ENCODE results near the gene TBC1D14. TPM values are rescaled to one million over a fixed set of nuclear protein-coding genes. Genes with fewer than 3 reads are reported as not detected.

The TBC1D14 gene
- total RNA-seq, 4 donors from 2014 or later = 36.0 to 56.2 (median 41.4) TPM

DNA sequence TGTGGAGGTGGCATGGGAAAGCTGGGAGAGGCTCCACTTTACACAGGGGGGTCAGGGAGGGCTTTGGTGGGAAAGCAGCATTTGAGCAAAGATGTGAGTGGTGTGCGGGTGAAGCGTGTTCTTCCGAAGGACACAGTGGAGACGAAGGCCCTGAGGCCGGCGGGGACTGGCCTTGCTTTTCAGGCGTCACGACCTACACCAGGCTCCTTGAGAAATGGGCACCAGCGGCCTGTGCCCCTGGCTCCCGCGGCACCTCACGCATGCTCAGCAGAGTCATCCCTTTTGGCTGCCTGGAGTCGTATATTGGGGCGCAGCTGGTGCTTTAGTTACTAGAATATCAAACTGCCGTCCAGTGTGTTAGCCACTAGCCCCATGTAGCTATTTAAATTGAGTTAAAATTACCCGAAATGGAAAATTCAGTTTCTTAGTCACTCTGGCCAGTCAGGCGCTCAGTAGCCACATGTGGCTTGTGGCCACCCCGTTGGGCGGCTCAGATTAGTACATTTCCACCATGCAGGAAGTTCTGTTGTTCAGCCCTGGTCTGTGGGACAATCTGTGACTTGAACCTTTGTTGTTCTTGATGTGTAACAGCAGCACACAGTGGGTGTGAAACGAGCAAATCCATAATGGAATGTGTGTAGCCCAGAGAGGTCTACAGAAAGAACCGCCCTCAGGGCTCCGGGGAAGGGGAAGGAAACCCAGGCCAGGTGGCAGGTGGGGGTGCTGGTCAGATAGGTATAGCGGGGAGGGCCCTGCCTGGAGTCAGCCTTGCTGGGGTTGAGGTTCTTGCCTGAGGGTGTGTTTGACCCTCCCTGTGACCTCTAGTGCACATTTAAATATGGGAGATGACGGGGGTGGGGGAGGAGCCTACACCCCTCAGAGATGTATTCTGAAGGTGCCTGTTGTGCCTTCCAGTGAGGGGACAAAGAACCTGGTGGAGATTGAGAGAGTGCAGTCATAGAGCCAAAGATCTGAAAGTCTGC is 30.4 kb downstream of the TBC1D14 start:
- no peak for DNase-seq
- in situ Hi-C loops (cut with MboI; ENCODE audit: low sequenced_read_pairs in 4 of 4) (no loop called here), intact Hi-C loops (cut with DNase I; ENCODE audit: low total_unique reads) (no loop called here)
- Histone ChIP-seq H3K4me3 (no peak overlapping the region), H3K27me3 (no peaks in the 10 kb centered on the region), H3K36me3 (no peaks in the 10 kb centered on the region), H3K4me1 (peaks cover 0 to 14% of the 10 kb centered on the region in 2 donors), H3K9me3 (no peaks in the 10 kb centered on the region), H3K27ac (no peak overlapping the region)
- no peak for ATAC-seq
- no peak for TF ChIP-seq CTCF (IDR thresholded peaks at IDR 0.05 in 4 of 5, conservative IDR thresholded peaks at IDR 0.05 in 1 of 5)
- no peak for TF ChIP-seq POLR2A (IDR thresholded peaks at IDR 0.05)

DNA sequence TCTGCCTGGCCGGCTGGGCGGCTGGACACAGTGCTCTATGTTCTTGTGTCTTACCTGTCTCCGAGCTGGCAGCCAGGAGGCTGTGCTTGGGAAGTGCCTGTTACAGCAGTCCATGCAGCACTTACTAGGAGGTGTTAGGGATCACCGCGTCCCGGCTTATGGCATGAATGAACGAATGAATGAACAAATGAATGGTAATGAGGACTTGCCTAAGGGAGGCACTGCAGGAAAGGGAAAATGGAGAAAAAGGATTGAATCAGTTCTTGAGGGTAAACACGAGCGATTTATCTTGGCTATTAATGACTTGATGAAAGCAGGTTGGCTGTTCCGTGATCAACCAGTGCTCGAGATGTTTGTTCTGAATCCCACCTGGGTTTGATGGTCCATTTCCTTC is 31.1 kb downstream of the TBC1D14 start:
- no peak for DNase-seq
- intact Hi-C loops (cut with DNase I; ENCODE audit: low total_unique reads) = no loop called here
- no peak for TF ChIP-seq CTCF (IDR thresholded peaks at IDR 0.05 in 4 of 5, conservative IDR thresholded peaks at IDR 0.05 in 1 of 5)
- TF ChIP-seq POLR2A (IDR thresholded peaks at IDR 0.05) = no peak
- H3K27ac ChIP-seq = no peak overlapping the region
- H3K4me3 ChIP-seq = no peak overlapping the region
- H3K36me3 ChIP-seq = no peaks in the 10 kb centered on the region
- in situ Hi-C loops (cut with MboI; ENCODE audit: low sequenced_read_pairs in 4 of 4) = no loop called here
- H3K4me1 ChIP-seq = peaks cover 0 to 14% of the 10 kb centered on the region in 2 donors
- no peaks in the 10 kb centered on the region for H3K9me3 ChIP-seq
- ATAC-seq = no peak
- no peaks in the 10 kb centered on the region for H3K27me3 ChIP-seq

GRCh38 chr4:6941796-6942195 is 32.2 kb downstream of the TBC1D14 start:
- Histone ChIP-seq H3K4me3 (no peak overlapping the region), H3K27ac (peak overlapping the region in 1 of 4 donors; percentile 22)
- no peak for DNase-seq

GRCh38 chr4:6942238-6942800 is 32.7 kb downstream of the TBC1D14 start:
- no peak for DNase-seq
- H3K27ac ChIP-seq = peak overlapping the region in 2 of 4 donors; percentile 33 to 35
- TF ChIP-seq POLR2A (IDR thresholded peaks at IDR 0.05) (no peak), CTCF (IDR thresholded peaks at IDR 0.05 in 4 of 5, conservative IDR thresholded peaks at IDR 0.05 in 1 of 5) (no peak)
- H3K27me3 ChIP-seq = no peaks in the 10 kb centered on the region
- no peaks in the 10 kb centered on the region for H3K36me3 ChIP-seq
- H3K4me3 ChIP-seq = no peak overlapping the region
- no peaks in the 10 kb centered on the region for H3K9me3 ChIP-seq
- in situ Hi-C loops (cut with MboI; ENCODE audit: low sequenced_read_pairs in 4 of 4) (no loop called here), intact Hi-C loops (cut with DNase I; ENCODE audit: low total_unique reads) (no loop called here)
- peaks cover 0 to 14% of the 10 kb centered on the region in 2 donors for H3K4me1 ChIP-seq
- ATAC-seq = no peak

More at GRCh38 chr4:6941796-6942195, 32.2 kb downstream of the TBC1D14 start:
- no peaks in the 10 kb centered on the region for H3K36me3 ChIP-seq
- no peak for ATAC-seq
- in situ Hi-C loops (cut with MboI; ENCODE audit: low sequenced_read_pairs in 4 of 4) (no loop called here), intact Hi-C loops (cut with DNase I; ENCODE audit: low total_unique reads) (no loop called here)
- H3K4me1 ChIP-seq = peaks cover 0 to 14% of the 10 kb centered on the region in 2 donors
- no peaks in the 10 kb centered on the region for H3K27me3 ChIP-seq
- TF ChIP-seq CTCF (IDR thresholded peaks at IDR 0.05 in 4 of 5, conservative IDR thresholded peaks at IDR 0.05 in 1 of 5) (no peak), POLR2A (IDR thresholded peaks at IDR 0.05) (no peak)
- no peaks in the 10 kb centered on the region for H3K9me3 ChIP-seq

Data from gastrocnemius medialis (tissue), 4 donors.